Esophagus muscularis mucosa (tissue), 4 donors: ENCODE data around the gene FAM3B. TPM values are rescaled to one million over a fixed set of nuclear protein-coding genes. Genes with fewer than 3 reads are reported as not detected.

Experiments used
- DNase-seq: peaks from one replicate; pipeline ENCODE4 v3.0.0-alpha.2; 2017; ENCODE audit errors: extremely low spot score
- H3K27ac ChIP-seq, 4 donors: fragments of 200-600 bp; sonication (generic); replicated peaks in 1 of 4; 1 replicate in 3 of 4; 2 replicates in 1 of 4; pipeline ENCODE4 v1.5.1; 2016 to 2019; ENCODE audit warnings: mild to moderate bottlenecking in 1 of 4
- H3K27me3 ChIP-seq, 4 donors: fragments of 200-600 bp; sonication (generic); one replicate each; pipeline versions ENCODE4 v1.5.1 to v1.6.0; 2016 to 2019
- H3K36me3 ChIP-seq, 4 donors: fragments of 200-600 bp; sonication (generic); one replicate each; pipeline ENCODE4 v1.5.1; 2016 to 2019
- H3K4me1 ChIP-seq, 4 donors: fragments of 200-600 bp; sonication (generic); one replicate each; pipeline ENCODE4 v1.5.1; 2016 to 2019
- H3K4me3 ChIP-seq, 4 donors: fragments of 200-600 bp; sonication (generic); 1 replicate in 2 of 4; 2 replicates in 2 of 4; pipeline ENCODE4 v1.5.1; 2016 to 2019; ENCODE audit warnings: mild to moderate bottlenecking in 4 of 4, moderate library complexity in 1 of 4
- H3K9me3 ChIP-seq, 4 donors: fragments of 200-600 bp; sonication (generic); 1 replicate in 3 of 4; 2 replicates in 1 of 4; pipeline ENCODE4 v1.5.1; 2016 to 2019
- CTCF ChIP-seq, 3 experiments: fragments of 200-600 bp in 2 of 3; fragments of 450-650 bp in 1 of 3; sonication (generic) in 2 of 3; IDR thresholded peaks; one replicate each; pipeline ENCODE4 v1.5.1; 2017 to 2019; ENCODE audit warnings: antibody characterized with exemption in 3 of 3, mild to moderate bottlenecking in 2 of 3, moderate library complexity in 1 of 3
- EP300 ChIP-seq: sonication (generic); formaldehyde crosslinking; IDR thresholded peaks from one replicate; pipeline ENCODE4 v1.6.1; 2017; ENCODE audit warnings: antibody characterized with exemption
- POLR2A ChIP-seq: fragments of 450-650 bp; IDR thresholded peaks from one replicate; pipeline ENCODE4 v1.6.1; 2017; ENCODE audit warnings: antibody characterized with exemption, moderate library complexity, mild to moderate bottlenecking, low read depth
- POLR2AphosphoS5 ChIP-seq, 2 donors: sonication (generic); formaldehyde crosslinking; IDR thresholded peaks; one replicate each; pipeline ENCODE4 v1.6.1; 2017; ENCODE audit warnings: antibody characterized with exemption in 2 of 2
- WGBS: methylation state at CpG from one replicate; pipeline ENCODE4 v1.1.5; 2018; 5-methylcytosine and 5-hydroxymethylcytosine counted together
- intact Hi-C: fragments of 100-400 bp; cut with DNase I; formaldehyde crosslinking; loops from one replicate; pipeline ENCODE4 v1.15.1; 2023
- total RNA-seq, 4 donors: library from RNA; depleted of rRNA; stranded (reverse); fragments of >200 nt; gene quantifications; one replicate each; pipeline versions ENCODE4 v1.1.0 to v1.2.1, GENCODE V29; 2016

FAM3B gene
- total RNA-seq, 4 donors from 2014 or later: 0.45 TPM; not detected in 3

DNA sequence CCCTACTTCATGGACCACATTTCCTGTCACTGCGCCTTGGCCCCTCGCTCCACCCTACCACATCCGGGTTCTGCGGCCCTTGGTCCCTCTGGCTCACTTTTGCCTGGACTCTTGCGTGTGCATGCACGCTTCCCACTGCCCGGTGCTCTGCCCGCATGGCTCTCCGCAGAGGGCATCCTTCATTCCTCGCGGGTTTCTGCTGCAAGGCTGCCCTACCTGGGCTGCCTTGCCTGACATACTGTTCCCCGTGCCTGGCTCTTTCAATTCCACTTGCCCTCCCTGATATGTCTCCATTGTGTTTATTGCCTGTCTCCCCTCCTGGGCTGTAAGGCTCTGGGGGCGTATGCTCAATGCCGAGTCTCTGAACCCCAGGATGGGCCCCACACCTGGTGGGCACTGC is 71.7 kb downstream of the FAM3B start:
- H3K36me3 ChIP-seq: peaks cover 0 to 41% (median 19%) of the 10 kb centered on the region in 4 donors
- H3K27ac ChIP-seq: peak overlapping the region in 1 of 4 donors; percentile 63
- no peaks in the 10 kb centered on the region for H3K4me1 ChIP-seq
- H3K4me3 ChIP-seq: no peak overlapping the region
- H3K9me3 ChIP-seq: no peaks in the 10 kb centered on the region
- WGBS: 91% methylated on average over 13 of the region's 14 CpGs
- DNase-seq: no peak
- intact Hi-C loops: no loop called here
- no peaks in the 10 kb centered on the region for H3K27me3 ChIP-seq
- no peak for TF ChIP-seq POLR2A
- TF ChIP-seq POLR2AphosphoS5 (IDR thresholded peaks at IDR 0.05): no peak
- TF ChIP-seq EP300: no peak
- TF ChIP-seq CTCF (IDR thresholded peaks at IDR 0.05): no peak

GRCh38 chr21:41390043-41390639 is 73.5 kb downstream of the FAM3B start:
- Histone ChIP-seq H3K27me3 (peaks cover 0 to 5% (median 0%) of the 10 kb centered on the region in 4 donors), H3K4me1 (no peaks in the 10 kb centered on the region), H3K4me3 (no peak overlapping the region), H3K27ac (no peak overlapping the region), H3K36me3 (peaks cover 0 to 37% (median 19%) of the 10 kb centered on the region in 4 donors), H3K9me3 (no peaks in the 10 kb centered on the region)
- 92% methylated on average over 16 of the region's 17 CpGs for WGBS
- TF ChIP-seq POLR2A (no peak), POLR2AphosphoS5 (IDR thresholded peaks at IDR 0.05) (no peak), EP300 (no peak), CTCF (IDR thresholded peaks at IDR 0.05) (no peak)
- intact Hi-C loops: loop anchor here (10.0 kb wide), 1 partner anchor 95 kb away; no protein-coding TSS in a partner anchor
- DNase-seq: no peak

- no peak overlapping the region for H3K4me3 ChIP-seq
- WGBS: 92% methylated on average over 8 of the region's 8 CpGs
- no peaks in the 10 kb centered on the region for H3K9me3 ChIP-seq
- TF ChIP-seq CTCF (IDR thresholded peaks at IDR 0.05): no peak
- no peak for TF ChIP-seq POLR2AphosphoS5 (IDR thresholded peaks at IDR 0.05)
- intact Hi-C loops: loop anchor here (10.0 kb wide), 1 partner anchor 99 kb away; no protein-coding TSS in a partner anchor
- no peak overlapping the region for H3K27ac ChIP-seq
- no peaks in the 10 kb centered on the region for H3K4me1 ChIP-seq
- peaks cover 0 to 5% (median 0%) of the 10 kb centered on the region in 4 donors for H3K27me3 ChIP-seq
- DNase-seq: no peak
- peaks cover 0 to 57% (median 34%) of the 10 kb centered on the region in 4 donors for H3K36me3 ChIP-seq
Measured at GRCh38 chr21:41393876-41394465, 77.4 kb downstream of the FAM3B start.

GRCh38 chr21:41396558-41397075 is 80.0 kb downstream of the FAM3B start:
- 64% methylated on average over 7 of the region's 7 CpGs for WGBS

More at GRCh38 chr21:41396558-41397075, 80.0 kb downstream of the FAM3B start:
- Histone ChIP-seq H3K4me3 (no peak overlapping the region), H3K4me1 (no peaks in the 10 kb centered on the region), H3K9me3 (no peaks in the 10 kb centered on the region), H3K27ac (no peak overlapping the region), H3K27me3 (peaks cover 0 to 5% (median 0%) of the 10 kb centered on the region in 4 donors), H3K36me3 (peaks cover 0 to 66% (median 36%) of the 10 kb centered on the region in 4 donors)
- DNase-seq: no peak
- intact Hi-C loops: loop anchor here (10.0 kb wide), 1 partner anchor 102 kb away; no protein-coding TSS in a partner anchor
- TF ChIP-seq POLR2A (no peak), POLR2AphosphoS5 (IDR thresholded peaks at IDR 0.05) (no peak), EP300 (no peak), CTCF (IDR thresholded peaks at IDR 0.05) (no peak)
